Nephron (organoid): ENCODE measurements around the gene PRKN.

Source experiments
- H3K27ac Mint-ChIP-seq, 3 experiments: 2 replicates each; pipeline ENCODE4 v1.8.0; 2020; ENCODE audit warnings: mixed read lengths in 3 of 3, mild to moderate bottlenecking in 2 of 3, moderate library complexity in 1 of 3
- H3K27me3 Mint-ChIP-seq: 2 replicates; pipeline ENCODE4 v1.8.0; 2021; ENCODE audit warnings: low read depth, mild to moderate bottlenecking, moderate library complexity, mixed read lengths
- H3K36me3 Mint-ChIP-seq: 2 replicates; pipeline ENCODE4 v1.8.0; 2020; ENCODE audit warnings: low read depth, mixed read lengths
- H3K4me1 Mint-ChIP-seq: 2 replicates; pipeline ENCODE4 v1.8.0; 2020; ENCODE audit warnings: mixed read lengths
- H3K4me3 Mint-ChIP-seq, 3 experiments: 2 replicates each; pipeline ENCODE4 v1.8.0; 2020; ENCODE audit warnings: mild to moderate bottlenecking in 3 of 3, mixed read lengths in 3 of 3, moderate library complexity in 2 of 3
- H3K9me3 Mint-ChIP-seq: 2 replicates; pipeline ENCODE4 v1.8.0; 2020; ENCODE audit warnings: mixed read lengths
- CTCF ChIP-seq, 3 experiments: fragments of 200-600 bp; sonication (generic); IDR thresholded peaks; one replicate each; pipeline ENCODE4 v1.5.0; 2021; ENCODE audit warnings: antibody characterized with exemption in 3 of 3; ENCODE audit not compliant: unreplicated experiment in 3 of 3

Gene PRKN

GRCh38 chr6:161561908-161562307 is 1165.7 kb downstream of the PRKN start:
- Mint-ChIP-seq H3K4me1 (no peaks in the 10 kb centered on the region), H3K27ac (no peak overlapping the region), H3K27me3 (no peaks in the 10 kb centered on the region), H3K9me3 (no peaks in the 10 kb centered on the region), H3K36me3 (no peaks in the 10 kb centered on the region), H3K4me3 (no peak overlapping the region)
- TF ChIP-seq CTCF (IDR thresholded peaks at IDR 0.05; ENCODE audit: unreplicated experiment in 3 of 3): no peak

GRCh38 chr6:161557333-161558107 is 1170.0 kb downstream of the PRKN start:
- peaks cover 12% of the 10 kb centered on the region for H3K36me3 Mint-ChIP-seq

GRCh38 chr6:161554883-161555282 is 1172.7 kb downstream of the PRKN start:
- peaks cover 23% of the 10 kb centered on the region for H3K36me3 Mint-ChIP-seq
- no peak overlapping the region for H3K27ac Mint-ChIP-seq
- H3K4me1 Mint-ChIP-seq: no peaks in the 10 kb centered on the region
- H3K27me3 Mint-ChIP-seq: peaks cover 3% of the 10 kb centered on the region
- TF ChIP-seq CTCF (IDR thresholded peaks at IDR 0.05; ENCODE audit: unreplicated experiment in 3 of 3): no peak
- no peak overlapping the region for H3K4me3 Mint-ChIP-seq
- H3K9me3 Mint-ChIP-seq: peaks cover 37% of the 10 kb centered on the region

More at GRCh38 chr6:161557333-161558107, 1170.0 kb downstream of the PRKN start:
- H3K27ac Mint-ChIP-seq: no peak overlapping the region
- H3K4me3 Mint-ChIP-seq: no peak overlapping the region
- H3K27me3 Mint-ChIP-seq: no peaks in the 10 kb centered on the region
- peak in 2 of 3 experiments; percentile 11 to 18 for TF ChIP-seq CTCF (IDR thresholded peaks at IDR 0.05; ENCODE audit: unreplicated experiment in 3 of 3)
- H3K4me1 Mint-ChIP-seq: no peaks in the 10 kb centered on the region
- peaks cover 23% of the 10 kb centered on the region for H3K9me3 Mint-ChIP-seq

- peaks cover 31% of the 10 kb centered on the region for H3K9me3 Mint-ChIP-seq
- H3K4me1 Mint-ChIP-seq: peaks cover 7% of the 10 kb centered on the region
- TF ChIP-seq CTCF (IDR thresholded peaks at IDR 0.05; ENCODE audit: unreplicated experiment in 3 of 3): no peak
- peaks cover 23% of the 10 kb centered on the region for H3K36me3 Mint-ChIP-seq
- H3K27ac Mint-ChIP-seq: peak overlapping the region in 1 of 3 experiments; percentile 21
- H3K4me3 Mint-ChIP-seq: no peak overlapping the region
- H3K27me3 Mint-ChIP-seq: peaks cover 3% of the 10 kb centered on the region
Observed at GRCh38 chr6:161549977-161550655, 1177.5 kb downstream of the PRKN start.

GRCh38 chr6:161548713-161549296 is 1178.8 kb downstream of the PRKN start:
- peak overlapping the region in 1 of 3 experiments; percentile 74 for H3K27ac Mint-ChIP-seq
- peak overlapping the region in 1 of 3 experiments; percentile 34 for H3K4me3 Mint-ChIP-seq
- H3K27me3 Mint-ChIP-seq: peaks cover 3% of the 10 kb centered on the region
- H3K9me3 Mint-ChIP-seq: peaks cover 20% of the 10 kb centered on the region
- H3K36me3 Mint-ChIP-seq: peaks cover 18% of the 10 kb centered on the region
- no peak for TF ChIP-seq CTCF (IDR thresholded peaks at IDR 0.05; ENCODE audit: unreplicated experiment in 3 of 3)
- H3K4me1 Mint-ChIP-seq: peaks cover 7% of the 10 kb centered on the region
